Mammary epithelial cell (primary cell): ENCODE data around the gene ACSF3.

Source experiments
- CTCF ChIP-seq, 2 donors: IDR thresholded peaks in 1 of 2; conservative IDR thresholded peaks in 1 of 2; 2 replicates each; pipeline ENCODE4 v1.5.1; 2011 to 2012; ENCODE audit warnings: inconsistent platforms in 2 of 2, low read length in 2 of 2, mild to moderate bottlenecking in 2 of 2, control low read depth in 1 of 2, low read depth in 1 of 2; ENCODE audit not compliant: insufficient read depth in 1 of 2; ENCODE audit errors: extremely low read depth in 1 of 2
- EZH2 ChIP-seq: IDR thresholded peaks from 2 replicates; pipeline ENCODE4 v1.6.1; 2012; ENCODE audit warnings: low read length, inconsistent platforms, borderline replicate concordance

DNA sequence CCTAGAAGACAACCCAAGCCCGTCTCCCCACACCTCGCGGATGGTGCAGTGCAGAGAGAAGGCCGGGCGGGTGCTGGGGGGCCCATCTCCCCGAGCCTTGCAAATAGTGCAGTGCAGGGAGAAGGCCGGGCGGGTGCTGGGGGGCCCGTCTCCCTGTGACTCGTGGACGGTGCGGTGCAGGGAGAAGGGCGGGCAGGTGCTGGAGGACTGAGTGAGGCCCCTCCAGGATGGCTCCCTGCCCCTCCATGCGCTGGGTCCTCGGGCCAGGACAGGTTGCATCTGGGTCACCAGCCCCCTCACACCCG is 40.0 kb upstream of the ACSF3 start:
- TF ChIP-seq CTCF (conservative IDR thresholded peaks at IDR 0.05 in 1 of 2, IDR thresholded peaks at IDR 0.05 in 1 of 2; ENCODE audit: extremely low read depth in 1 of 2, insufficient read depth in 1 of 2, low read depth in 1 of 2, low read length in 2 of 2) (no peak), EZH2 (no peak)
